HG03575 (cell line): Measurements from ENCODE around the gene ARPC5.
"Not testable (repeated sequence)": the region's sequence is repeated elsewhere in the genome, so short reads cannot be mapped to it uniquely, and the experiment has no call there.

Experiments
- ATAC-seq: cut with Tn5 transposase; IDR thresholded peaks from one replicate; pipeline ENCODE4 v1.9.1; 2021; ENCODE audit not compliant: unreplicated experiment, insufficient number of reproducible peaks, low FRiP score; ENCODE audit errors: extremely low read depth

Gene ARPC5

DNA sequence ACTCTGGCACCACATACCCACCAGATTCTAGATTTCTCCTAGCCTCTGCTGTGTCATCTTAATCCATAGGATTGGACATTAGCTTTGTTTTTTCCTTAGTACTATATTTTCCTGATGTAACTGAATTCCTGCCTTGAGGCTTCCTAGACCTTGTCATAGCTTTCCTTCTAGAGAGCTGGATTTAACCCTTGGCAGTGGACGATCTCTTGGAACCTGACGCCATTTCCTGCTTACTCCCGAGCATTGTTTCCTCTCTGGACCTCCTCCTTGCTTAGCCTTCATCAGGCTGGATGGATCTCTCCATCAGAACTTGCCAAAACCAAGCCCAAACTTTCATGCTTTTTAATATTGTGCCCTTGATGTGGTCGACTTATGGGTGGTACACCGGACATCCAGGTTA, 16.0 kb upstream of the ARPC5 start:
- ATAC-seq = no peak

GRCh38 chr1:183648042-183648441, 12.5 kb upstream of the ARPC5 start:
- ATAC-seq = no peak

GRCh38 chr1:183646776-183647175, 11.2 kb upstream of the ARPC5 start:
- no peak for ATAC-seq

GRCh38 chr1:183645531-183645930, 9.9 kb upstream of the ARPC5 start:
- ATAC-seq = no peak

- ATAC-seq = no peak
Measured at GRCh38 chr1:183642166-183642565, 6.6 kb upstream of the ARPC5 start.

- ATAC-seq = no peak
Measured at GRCh38 chr1:183640193-183640592, 4.6 kb upstream of the ARPC5 start.

DNA sequence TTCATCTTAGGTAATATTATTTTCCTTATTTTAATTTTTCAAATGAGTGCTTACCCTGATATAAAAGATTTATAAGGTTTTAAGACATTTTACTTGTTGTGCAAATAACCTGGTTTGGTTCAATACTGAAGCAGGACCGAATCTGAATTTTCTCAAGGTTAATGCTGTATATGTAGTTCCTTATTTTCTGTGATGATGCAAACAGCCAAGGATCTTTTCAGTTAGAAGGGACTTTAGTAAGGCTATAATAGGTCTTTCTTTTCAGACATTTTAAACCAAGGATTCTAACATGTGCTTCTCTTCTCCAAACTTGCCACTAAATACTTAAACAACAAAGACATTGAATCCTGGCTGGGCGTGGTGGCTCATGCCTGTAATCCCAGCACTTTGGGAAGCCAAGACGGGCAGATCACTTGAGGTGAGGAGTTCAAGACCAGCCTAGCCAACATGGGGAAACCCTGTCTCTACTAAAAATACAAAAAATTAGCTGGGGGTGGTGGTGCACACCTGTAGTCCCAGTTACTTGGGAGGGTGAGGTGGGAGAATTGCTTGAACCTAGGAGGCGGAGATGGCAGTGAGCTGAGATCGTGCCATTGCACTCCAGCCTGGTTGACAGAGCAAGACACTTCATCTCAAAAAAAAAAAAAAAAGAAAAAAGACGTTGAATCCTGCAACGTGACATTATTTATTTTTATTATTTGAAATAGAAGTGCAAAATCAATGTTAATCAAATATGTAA, 3.2 kb upstream of the ARPC5 start:
- no peak for ATAC-seq

DNA sequence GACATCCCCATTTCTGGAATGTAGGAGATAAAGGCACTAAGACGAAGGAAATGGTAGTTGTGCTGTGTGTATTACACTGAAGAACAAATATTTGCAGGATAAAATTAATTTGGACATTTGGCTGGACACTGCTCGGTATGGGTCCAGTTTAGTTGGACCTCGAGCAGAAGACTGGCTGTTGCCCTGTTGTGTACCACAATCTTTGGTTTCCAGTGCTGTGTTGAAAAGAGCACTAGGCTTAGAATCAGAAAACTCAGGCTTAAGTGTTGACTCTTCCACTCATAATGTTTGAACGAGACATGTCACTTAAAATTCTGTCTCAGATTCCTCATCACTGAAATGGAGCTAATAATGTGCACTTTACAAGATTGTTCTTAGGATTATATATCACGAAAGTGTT, 1.2 kb upstream of the ARPC5 start:
- ATAC-seq = no peak

DNA sequence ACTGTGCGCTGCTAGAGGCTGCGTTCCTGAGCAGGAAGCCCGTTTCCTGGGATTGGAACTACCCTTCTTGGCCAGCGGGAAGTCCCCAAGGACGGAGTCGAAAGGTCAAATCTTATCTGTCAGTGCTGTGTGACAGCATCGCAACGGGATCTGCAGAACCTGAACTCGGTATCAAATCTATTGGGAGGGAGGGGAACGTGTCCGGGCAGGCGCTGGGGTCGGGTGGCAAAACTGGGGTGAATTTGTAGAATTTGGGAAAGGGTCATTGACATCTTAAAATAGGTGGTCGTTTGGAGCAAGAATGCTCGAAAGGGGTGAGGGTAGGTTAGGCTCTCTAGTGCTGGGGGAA, 725 bp upstream of the ARPC5 start:
- ATAC-seq = no peak

DNA sequence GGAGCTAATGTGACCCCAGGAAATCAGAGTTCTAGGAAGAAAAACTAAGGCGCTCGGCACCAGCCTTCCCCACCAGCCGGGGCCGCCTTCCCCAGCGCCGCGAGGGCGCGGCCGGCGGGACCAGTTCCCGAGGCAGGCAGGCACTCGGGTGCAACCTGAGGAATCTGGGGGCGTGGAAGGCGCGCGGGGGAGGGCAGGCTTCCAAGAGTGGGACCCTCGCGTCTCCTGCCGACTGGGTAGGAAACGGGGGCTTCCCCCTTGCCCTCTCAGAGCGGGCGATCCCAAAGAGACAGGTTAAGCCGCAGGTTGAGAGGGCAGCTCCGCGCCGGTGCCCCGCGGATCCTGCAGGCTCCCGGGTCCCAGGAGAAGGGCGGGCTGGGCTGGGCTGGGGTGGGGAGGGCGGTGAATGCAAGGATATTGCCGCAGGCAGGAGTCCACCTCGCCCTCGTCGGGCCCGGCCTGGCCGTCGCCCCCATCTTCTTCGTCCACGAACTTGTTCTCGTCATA, 431 bp downstream of the ARPC5 start:
- no peak for ATAC-seq

DNA sequence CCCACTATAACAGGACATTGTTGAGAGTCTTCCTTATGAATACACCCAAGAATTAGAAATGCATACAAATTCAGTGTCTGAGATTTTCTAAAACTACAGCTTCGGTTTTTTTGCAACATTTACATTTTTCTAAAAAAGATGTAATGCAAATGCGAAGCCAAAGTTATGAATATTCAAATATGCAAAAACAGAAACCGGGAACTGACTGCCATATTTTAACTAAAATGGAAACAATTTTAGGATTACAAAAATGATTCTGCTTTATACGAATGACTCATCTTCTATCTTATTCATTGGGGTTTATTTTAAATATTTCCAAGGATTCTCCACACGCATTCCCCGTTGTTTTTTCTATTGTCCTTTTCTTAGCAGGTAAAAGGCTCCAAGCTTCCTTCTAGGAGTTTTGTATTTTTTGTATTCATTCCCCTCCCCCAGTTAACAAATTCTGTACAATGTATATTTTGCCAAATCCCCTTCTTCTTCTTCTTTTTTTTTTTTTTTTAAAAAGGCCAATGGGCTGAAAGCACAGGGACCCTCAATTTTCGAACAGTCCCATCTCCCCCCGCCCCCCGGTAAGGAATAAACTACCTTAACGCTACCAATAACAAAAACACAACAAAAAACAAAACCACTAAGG, 1.0 kb downstream of the ARPC5 start:
- no peak for ATAC-seq

- peak; percentile 43 for ATAC-seq
Measured at GRCh38 chr1:183633676-183634343, 1.8 kb downstream of the ARPC5 start.

- no peak for ATAC-seq
Measured at GRCh38 chr1:183632964-183633363, 2.6 kb downstream of the ARPC5 start.

DNA sequence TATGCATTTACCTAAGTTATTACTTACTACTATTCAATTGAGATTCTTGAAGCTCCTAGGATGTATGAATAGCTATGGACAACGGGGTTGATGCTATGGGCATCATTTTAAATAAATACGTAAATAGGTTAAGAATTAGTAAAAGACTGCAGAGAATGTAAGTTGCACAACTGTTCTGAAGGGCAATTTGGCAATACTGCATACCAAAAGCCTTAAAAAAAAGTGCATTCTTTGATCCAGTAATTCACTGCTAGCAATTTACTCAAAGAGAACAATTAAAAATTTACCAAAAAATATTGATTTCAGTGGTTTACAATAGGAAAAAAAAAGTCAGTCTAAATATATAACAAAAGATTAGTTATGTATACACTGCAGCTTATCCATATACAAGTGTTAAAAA, 3.5 kb downstream of the ARPC5 start:
- no peak for ATAC-seq

- no peak for ATAC-seq
Measured at GRCh38 chr1:183630748-183631147, 4.8 kb downstream of the ARPC5 start.

- no peak for ATAC-seq
Measured at GRCh38 chr1:183628537-183628936, 7.0 kb downstream of the ARPC5 start.

GRCh38 chr1:183626236-183626635, 9.3 kb downstream of the ARPC5 start:
- not testable (repeated sequence) for ATAC-seq

- ATAC-seq = no peak
Measured at GRCh38 chr1:183622884-183623785, 12.4 kb downstream of the ARPC5 start.

DNA sequence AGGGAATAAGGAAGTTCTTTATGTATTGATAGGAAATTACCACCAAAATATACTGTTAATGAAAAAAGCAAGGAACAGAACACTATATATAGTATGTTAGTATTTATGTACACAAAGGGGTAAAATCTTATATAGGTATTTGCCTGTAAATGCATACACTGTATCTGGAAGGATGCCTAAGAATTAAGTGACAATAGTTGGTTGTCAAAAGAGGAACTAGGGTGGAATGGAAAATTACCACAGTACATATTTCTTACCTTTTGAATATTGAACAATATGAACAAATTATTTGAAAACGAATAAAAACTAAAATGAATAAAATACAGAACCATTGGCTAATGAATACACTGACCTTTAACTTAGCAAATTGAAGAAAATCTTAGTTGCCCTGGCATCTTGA, 13.6 kb downstream of the ARPC5 start:
- no peak for ATAC-seq
